GM04504 (cell line): ENCODE results near the gene FCHO2.

Source experiments
- DNase-seq: peaks from one replicate; pipeline ENCODE4 v3.0.0-alpha.2; 2012; ENCODE audit warnings: low read depth

The FCHO2 gene

DNA sequence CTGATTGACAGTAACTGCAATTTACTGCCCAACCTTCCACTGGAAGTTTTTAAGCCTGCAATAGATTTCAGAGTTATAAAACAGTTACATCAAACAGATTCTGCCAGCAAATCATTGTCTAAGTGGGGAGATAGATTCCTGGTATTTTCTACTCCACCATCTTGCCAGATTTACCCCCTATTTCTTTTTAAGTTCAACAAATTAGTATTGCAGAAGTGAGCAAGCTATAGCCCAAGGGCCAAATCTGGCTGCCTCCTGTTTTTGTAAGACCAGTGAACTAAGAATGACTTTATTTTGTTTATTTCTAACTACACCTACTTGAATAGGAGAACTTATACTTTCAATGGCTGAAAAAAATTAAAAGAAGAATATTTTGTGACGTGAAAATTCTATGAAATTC is 155.7 kb downstream of the FCHO2 start:
- no peak for DNase-seq

DNA sequence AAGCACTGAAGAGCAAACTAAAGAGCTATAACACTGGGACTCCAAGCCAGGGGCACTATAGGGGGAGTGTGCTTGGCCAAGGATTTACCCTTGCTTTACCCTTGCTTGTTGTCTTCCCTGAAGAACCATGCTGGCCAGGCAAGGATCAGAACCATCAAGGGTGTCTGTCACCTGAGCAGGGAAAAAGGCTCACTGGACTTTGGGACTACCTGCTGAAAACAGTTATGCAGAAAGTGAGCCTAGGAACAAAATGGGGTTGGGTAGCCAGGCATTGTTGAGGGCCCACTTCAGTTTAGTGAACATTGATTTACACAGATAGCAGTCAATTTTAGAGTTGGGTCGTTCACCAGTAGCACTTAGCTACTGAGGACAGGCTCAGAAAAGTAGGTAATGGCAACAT is 156.5 kb downstream of the FCHO2 start:
- DNase-seq, result no peak

DNA sequence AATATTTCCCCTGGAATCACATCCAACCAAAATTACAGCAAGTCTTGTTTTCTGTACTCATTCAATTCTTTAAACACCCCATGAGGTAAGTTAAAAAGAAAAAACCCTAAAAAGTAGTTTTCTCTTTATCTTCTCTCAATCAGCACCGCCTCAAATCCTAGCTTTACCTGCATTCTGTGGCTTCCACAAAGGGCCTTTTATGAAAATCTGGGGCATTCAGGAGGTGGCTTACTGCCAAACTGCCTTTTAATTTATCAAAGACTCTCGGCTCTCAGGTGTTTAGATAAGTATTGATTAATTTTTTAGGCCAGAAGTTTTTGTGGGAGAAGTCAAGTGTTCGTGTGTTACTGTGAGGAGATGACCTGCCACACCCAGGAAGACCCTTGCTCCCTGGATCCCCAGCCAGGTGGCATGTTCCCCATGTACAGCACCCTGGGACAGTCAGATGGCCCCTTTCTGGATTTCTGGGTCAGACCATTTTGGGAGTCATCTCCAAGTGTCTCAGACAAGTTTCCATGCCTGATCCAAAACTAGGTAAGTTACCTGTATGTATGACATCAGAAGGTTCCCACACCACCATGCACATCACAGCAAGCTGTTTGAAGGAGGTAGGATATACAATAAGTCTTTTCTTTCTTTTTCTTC is 158.3 kb downstream of the FCHO2 start:
- DNase-seq, result no peak

DNA sequence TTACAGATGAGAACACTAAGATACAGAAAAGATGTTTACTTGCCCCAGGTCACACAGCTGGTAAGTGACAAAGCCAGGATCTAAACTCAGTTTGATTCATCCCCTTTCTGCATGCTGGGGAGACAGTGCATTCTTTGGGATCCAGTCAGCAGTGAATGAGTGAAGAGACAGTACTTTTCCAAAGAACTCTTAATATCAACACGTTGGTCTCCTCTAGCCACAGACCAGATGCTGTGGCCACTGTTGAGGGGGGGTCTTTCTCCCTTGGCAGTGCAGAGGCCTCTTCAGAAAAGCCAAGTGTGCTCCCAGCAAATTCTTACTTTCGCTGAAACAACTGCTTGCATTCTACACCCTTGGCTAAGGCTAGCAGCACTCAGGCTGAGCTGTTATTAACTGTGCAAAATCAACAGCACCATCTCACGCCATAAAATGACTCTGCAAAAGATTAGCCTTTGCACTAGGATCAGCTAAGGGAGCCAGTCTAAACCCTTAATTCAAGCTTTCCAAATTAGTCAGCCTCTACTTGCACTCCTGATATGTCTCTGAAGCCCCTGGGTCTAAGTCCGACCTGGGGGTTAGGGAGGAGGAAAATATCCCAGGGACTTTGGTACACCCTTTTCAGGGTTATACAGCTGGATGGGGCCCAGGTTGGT is 159.7 kb downstream of the FCHO2 start:
- DNase-seq, result peak; percentile 87

DNA sequence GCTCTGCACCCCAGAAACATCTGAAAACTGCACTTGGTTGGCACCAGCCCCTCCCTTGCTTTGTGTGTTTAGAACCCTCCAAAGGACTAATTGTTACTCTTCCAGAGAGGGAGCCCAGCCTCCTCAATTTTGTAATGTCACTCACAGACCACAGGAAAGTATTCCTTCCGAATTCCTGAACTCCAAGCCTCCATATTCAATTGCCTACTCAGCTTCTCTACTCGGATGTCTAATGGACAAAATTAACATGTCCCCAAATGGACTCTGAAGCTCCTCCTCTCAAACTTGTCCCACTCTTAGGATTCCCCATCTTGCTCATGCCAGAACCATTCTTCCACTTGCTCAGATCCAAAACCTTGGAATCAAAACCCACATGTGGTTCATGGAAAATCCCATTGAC is 160.7 kb downstream of the FCHO2 start:
- no peak for DNase-seq

DNA sequence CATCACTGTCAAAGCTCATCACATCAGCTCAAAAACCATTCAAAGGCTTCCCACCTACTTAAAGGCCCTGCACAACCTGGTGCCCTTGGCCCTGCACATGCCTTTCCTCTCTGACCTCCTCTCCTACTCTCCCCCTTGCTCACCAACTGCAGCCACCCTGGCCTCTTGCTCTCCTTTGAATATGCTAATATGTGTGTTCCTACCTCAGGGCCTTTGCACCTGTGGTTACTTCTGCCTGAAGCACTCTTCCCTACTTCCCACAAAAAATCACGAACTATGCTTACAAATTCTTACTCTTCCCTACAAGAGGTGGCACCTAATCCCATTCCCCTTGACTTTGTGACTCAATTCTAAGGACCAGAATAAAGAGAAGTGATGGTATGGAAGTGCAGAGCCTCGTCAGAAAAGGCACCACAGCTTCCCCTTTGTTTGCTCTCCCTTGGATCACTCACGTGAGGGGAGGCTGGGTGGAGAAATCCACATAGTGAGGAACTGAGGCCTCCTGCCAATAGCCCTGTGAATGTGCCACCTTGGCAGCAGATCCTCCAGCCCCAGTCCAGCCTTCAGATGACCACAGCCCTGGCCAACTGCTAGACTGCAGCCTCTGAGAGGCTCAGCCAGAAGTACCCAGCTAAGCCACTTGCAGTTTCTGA is 161.4 kb downstream of the FCHO2 start:
- DNase-seq, result no peak

DNA sequence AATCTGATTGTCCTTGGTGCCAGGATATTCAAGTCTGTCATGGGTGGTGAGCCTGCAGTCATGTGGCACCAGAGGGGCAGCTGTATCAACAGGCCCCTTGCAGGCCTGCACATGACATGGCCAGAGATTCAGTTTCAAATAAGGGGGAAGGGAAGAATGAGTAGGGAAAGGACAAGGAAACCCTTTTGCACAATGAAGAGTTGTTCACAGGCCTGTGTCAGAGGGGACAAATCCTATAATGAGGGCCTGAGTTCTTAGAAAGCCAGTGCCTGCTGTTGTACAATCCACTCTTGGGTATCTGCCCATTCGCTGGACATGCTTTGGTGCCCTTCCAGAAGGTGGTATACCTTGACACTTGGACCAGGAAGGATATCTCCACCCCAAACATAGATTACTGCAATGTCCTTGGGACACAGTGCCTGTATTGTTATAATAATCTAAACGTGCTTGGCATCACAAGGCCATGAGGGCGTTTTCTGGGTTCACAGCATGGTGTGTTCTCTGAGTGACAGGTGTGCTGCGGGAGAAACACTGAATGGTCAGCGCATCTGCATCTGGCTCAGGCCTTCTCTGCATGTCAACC is 162.6 kb downstream of the FCHO2 start:
- no peak for DNase-seq

DNA sequence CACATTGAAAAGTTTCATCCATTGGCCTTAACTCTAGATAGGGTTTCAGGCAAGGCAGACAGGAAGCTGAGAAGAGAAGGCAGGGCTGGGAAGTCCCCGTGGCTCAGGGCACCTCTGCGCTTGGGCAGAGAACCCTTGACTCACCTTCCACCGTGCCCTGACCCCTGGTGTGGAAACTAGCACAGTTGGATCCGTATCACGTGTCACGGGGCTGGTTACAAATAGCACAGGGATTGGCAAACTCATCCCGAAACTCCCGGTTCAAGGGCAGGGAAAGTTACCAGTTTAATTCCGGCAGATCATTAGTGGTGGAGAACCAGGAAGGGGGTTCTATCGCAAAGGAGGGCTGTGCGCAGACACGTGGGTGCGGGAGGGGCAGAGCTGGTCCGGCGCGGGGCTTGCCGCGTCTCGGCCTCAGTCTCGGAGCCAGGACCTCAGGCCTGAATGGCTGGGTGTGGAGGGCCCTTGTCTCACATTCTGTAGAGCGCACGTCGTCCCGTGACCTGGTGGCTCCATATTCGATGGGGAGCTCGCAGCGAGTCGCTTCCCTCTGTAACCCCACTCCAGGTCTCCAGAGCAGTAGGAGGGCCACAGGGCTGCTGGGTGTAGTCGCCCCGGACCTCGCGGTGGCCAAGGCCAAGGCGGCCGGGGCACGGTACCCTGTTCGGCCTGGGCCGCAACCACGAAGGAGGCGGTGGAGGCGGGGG is 163.8 kb downstream of the FCHO2 start:
- no peak for DNase-seq

DNA sequence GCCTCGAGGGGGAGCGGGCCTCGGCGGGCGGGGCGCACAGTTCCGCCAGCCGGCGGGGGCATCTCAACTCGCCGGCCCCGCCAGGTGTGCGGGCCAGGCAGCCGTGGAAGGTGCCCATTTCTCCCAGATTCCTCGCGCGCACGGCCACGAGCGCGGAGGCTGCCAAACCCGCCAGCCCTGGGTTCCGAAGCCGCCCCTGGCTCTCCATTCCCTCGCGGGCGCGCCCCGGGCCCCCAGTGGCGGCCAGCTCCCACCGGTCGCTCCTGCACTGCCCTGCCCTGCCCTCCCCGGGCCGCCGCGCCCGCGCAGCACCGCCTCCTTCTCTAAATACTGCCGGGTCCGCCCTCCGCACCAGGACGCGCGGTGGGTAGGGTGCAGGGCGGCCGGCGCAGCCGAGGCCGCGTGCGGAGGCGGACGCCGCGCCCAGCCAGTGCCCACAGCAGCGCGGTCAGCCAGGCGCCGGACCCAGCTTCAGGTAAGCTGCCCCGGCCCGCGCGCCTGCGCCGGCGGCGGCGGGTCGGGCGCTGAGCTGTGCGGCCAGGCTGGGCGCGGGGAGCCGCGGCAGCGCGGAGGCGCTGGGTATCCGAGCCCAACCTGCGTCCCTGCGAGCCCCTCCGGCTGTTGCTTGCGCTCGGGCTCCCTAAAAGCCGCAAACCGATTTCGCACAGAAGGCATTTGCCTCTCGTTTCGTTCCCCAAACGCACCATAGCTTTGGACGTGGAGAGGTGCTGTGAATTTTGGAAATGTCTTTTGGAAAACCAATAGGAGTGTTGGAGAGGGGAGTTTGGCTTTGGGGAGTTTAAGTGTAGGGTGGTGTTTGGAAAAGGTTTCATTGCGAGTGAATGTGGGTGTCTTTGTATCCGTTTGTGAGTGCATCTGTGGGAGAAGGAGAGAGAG is 164.6 kb downstream of the FCHO2 start, which contains the start of gene TMEM171:
TSS of gene TMEM171 (plus strand) at position 354 of the 897 bp plus-strand sequence. CDS start 2,799 bp downstream, outside the sequence.
- DNase-seq, result no peak

DNA sequence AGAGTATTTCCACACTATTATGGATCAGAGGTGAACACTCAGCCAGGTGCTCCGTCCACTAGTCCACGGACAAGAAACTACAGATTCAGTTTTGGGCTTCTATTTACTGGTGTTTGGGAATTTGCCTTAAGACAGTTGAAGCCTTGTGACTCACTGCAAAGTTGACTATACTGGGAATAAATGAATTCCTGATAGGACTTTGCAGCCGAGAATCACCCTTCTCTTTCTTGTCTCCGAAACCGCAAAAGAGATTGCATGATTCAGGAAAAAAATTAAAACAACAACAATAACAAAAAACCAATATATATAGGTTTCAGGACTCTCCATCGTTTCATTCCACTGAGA is 165.2 kb downstream of the FCHO2 start:
- no peak for DNase-seq

DNA sequence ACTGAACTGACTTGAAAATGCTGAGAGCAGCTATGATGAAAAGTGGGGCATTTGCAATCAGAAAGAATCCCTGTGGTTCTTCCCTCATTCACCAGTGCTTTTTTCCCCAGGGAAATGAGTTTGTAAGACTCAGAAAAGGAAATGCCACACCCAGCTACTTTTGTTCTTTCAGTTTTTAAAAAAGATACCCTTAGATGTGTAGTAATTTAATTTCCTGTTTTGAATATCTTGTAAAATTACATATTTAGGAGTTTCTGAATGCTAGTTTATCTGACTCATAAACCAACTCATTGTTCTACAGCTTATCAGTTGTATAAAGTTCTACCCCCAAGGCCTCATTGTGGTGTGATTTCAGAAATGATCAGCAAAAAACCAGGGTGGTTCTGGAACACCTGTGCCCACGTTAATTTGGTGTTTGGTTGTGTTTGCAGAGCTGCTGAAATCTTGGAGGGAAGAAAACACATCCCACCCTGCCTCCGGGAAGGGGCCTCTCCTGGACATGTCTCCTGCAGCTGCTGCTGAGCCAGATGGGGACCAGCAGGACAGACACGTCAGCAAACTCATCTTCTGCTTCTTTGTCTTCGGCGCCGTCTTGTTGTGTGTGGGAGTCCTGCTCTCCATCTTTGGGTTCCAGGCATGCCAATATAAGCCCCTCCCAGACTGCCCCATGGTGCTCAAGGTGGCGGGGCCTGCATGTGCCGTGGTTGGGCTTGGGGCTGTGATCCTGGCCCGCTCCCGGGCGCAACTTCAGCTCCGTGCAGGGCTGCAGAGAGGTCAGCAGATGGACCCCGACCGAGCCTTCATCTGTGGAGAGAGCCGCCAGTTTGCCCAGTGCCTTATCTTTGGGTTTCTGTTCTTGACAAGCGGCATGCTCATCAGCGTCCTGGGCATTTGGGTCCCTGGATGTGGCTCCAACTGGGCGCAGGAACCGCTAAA is 167.3 kb downstream of the FCHO2 start:
- DNase-seq, result peak; percentile 57

DNA sequence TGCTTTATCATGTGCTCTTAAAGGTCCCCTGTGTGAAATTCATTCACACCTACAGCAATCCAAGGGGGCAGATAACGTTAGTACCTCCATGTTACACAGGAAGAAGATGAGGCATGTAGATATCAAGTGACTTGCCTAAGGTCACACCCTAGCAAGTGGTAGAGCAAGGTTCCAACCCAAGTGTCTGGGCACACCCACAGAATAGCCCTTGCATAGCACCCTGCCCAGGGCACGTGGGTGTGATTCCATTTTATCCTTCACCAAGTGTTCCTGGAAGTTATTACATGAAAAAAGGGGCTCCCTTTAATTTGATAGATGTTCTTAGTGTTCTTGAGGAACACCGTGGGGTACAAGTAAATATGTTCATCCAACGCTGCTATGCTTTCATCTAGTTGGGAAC is 169.4 kb downstream of the FCHO2 start:
- no peak for DNase-seq

DNA sequence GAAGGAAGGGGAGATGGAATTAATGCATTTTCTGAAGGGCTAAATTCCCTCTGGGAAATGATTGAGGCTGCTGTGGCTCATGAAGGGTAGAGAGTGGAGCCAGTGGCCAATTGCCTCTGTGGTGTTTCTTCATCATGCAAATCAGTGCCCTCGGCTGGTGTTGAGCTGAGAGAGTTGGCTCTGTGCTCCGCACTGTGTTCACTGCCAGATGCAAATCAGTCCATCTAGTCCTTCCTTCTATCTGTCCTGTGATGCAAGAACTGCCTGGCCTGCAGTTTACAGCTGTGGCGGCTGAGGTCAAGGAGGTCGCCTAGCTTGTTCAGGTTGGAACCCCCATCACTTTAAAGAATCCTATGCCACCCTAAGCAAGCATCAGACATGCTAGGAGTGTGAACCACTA is 170.5 kb downstream of the FCHO2 start:
- no peak for DNase-seq

DNA sequence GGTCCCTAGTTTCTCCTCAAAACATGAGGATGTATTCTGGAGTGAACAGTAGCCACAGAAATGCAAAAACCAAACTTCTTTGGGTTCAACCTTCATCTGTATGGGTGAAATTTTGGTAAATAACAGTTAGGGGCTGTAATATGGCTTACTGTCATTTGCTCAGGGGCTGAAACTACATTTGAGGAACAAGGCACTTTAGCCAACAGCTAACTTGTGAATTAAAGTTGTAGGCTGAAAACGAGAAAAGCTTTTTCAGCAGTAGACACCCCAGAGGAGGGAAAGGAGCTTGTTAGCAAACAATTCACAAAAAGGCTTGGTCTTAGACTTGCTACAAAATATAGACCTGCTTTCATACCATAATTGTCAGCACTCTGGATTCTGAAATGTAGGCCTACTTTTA is 171.1 kb downstream of the FCHO2 start:
- DNase-seq, result no peak

DNA sequence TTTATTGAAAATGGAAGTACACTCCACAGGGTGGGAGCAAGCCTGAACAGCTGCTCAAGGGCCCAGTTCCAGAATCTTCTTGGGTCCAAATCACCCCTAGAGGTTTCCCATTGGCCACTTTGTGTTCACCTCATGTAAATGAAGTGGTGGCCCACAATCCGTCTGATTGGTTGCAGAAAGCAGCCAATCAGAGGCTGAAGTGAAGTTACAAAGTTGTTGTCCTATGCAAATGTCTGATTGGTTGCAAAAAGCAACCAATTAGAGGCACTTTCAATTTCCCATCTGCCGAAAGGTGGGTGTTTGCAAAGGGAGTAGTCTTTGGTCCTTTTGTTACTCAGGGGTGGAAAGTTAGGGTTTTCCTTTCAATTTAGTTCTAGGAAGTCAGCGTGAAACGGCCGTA is 173.3 kb downstream of the FCHO2 start:
- no peak for DNase-seq

DNA sequence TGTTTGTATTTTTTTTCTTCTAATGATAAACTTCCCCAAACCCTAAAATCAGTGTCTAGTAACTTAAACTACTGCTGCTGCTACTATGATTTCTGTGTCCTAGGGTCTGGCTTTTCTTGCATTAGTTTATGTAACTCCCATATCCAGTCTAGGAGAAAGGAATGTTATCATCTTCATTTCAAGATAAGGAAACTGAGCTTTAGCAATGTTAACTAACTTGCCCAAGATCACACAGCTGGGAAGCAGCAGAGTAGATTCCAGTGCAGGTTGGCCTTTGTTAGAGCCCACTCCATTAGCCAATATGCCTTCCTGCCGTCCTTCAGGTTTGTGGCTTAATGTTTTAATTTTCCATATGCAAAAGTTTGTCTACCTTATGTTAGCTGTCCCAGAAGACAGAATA is 175.0 kb downstream of the FCHO2 start:
- DNase-seq, result no peak

DNA sequence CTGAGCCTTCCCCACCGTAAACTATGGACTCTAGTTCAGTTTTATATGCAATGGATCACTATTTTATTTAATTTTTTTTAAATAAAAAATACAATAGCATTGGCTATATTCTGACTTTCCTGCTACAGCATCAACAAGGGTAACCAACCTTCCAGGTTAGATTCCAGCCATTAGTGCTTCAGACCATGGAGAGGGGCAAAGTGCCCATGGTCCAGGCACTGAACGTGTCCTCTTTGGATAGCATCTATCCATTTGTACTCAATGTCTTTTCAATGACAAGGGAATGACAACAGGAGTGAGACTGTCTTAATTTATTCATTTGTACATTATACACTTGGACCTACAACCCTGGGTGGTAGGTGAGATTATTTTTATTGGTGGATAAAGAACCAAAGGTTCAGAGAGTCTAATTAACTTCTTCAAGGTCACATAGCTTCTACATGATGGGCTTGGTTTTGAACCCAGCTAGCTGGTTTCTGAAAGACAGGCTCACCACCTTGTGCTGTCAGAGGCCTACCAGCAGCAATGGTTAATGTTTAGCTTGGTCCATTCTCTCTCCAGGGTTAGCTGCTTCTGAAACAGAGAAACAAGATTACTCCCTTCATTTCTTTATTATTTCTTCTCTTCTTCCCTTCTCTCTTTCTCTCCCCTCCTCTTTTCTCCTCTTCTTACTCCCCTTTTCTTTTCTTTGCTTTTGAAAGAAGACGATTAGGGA is 176.0 kb downstream of the FCHO2 start:
- no peak for DNase-seq

DNA sequence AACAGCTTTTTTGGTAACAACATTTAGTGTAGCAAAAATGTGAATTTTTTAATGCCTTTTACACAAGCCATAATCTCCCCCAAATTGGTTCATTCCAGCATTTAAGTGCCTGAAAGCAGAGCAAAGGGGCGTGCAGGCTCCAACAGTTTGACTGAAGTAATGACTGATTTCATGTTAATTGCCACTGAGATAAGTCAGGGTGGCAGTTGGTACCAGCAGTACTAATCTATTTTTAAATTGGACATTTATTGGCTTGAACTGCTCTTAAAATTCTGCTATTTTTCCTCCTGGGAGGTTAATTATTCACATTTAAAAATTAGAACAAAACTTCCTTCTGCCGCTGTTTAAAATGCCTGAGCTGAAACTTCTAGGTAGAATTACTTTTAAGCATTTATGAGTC is 176.9 kb downstream of the FCHO2 start:
- no peak for DNase-seq

DNA sequence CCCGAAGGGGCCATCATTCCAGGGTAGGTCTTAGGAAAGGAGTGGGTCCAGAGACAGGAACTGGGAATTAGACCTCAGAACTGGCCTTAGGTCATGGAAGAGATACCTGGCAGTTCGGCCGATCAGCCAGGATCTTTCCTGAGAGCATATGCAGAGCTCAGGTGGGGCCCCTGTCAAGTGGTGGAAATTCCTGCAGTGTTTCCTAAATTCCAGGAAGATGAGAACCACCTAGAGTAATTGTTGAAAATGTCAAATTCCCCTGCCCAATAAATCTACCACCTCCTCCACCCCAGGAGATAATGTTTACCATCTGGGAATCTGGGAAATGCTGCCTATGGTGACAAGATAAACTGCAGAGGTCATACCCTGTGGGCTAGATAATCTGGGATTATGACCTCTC is 179.2 kb downstream of the FCHO2 start:
- DNase-seq, result no peak
